ENCODE data around the gene PAPPA. TPM values are rescaled to one million over a fixed set of nuclear protein-coding genes. Genes with fewer than 3 reads are reported as not detected.

The PAPPA gene
- total RNA-seq, 1 experiment from 2014 or later: 0.21 TPM

DNA sequence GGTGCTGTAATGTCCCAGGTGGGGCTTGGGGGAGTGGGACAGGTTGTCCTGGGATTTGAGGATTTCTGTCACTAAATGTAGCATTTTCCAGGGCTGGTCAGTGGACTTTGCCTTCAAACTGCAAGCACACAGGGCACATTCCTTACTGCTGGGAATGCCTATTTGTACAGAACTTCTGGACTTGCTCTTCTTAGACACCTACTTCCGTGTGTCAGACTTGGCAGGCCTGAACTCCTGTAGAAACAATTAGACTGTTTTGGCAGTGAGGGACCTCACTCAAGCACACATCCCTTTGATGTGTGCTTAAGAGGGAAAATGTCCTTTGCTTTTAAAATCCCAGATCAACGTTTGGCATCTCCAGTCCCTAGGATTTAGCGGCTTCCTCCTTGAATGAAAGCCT, 192.2 kb downstream of the PAPPA start:
- no peaks in the 10 kb centered on the region for H3K36me3 ChIP-seq (replicated peaks; ENCODE audit: control insufficient read depth, insufficient read depth, low read length)
- no peak for DNase-seq
- H3K4me3 ChIP-seq (ENCODE audit: insufficient read depth, low read depth, low read length): no peak overlapping the region
- peaks cover 3% of the 10 kb centered on the region; the same call in 1 of the 2 replicates for H3K27me3 ChIP-seq (ENCODE audit: control insufficient read depth, insufficient read depth, low read length)

DNA sequence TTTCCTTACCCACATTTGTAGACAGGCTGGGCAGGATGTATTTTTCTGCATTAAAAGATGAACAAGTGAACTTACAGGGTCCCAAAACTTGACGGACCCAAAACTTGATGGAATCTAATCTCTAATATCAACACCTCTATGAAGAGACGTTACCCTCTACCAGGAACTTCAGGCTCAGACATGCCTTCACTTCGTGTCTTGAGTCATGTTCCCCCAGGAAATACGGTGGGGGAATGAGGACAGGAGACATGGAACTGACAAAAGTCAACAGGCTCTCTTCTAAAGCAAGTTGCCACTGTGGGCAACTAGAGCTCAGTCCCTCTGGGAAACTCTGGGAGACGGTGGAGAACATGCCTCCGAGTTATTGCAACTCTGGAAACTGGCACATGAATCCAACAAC, 196.1 kb downstream of the PAPPA start:
- no peaks in the 10 kb centered on the region for H3K36me3 ChIP-seq (replicated peaks; ENCODE audit: control insufficient read depth, insufficient read depth, low read length)

DNA sequence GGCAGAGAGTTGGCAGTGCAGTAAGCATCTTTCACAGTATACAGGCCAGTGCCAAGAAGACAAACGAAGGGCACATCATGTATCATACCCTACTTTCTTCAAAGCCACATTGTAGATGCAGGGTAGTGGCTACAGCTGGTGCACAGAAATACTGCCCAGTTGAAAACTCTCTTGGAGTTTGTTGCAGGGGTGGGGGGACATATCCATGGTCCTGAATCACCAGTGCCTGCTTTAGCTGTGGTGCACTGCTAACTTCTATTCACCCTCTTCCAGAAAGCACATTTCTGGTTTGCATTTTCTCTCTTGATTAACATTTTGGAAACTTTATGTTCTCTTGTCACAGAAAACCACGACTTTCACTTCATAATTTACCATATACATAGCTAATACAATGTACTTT, 196.6 kb downstream of the PAPPA start:
- DNase-seq: no peak
- no peak overlapping the region for H3K4me3 ChIP-seq (ENCODE audit: insufficient read depth, low read depth, low read length)
- no peaks in the 10 kb centered on the region for H3K36me3 ChIP-seq (replicated peaks; ENCODE audit: control insufficient read depth, insufficient read depth, low read length)
- no peaks in the 10 kb centered on the region; the same call in 1 of the 2 replicates for H3K27me3 ChIP-seq (ENCODE audit: control insufficient read depth, insufficient read depth, low read length)

More for the DNA sequence above, 196.1 kb downstream of the PAPPA start:
- H3K4me3 ChIP-seq (ENCODE audit: insufficient read depth, low read depth, low read length): no peak overlapping the region
- no peaks in the 10 kb centered on the region; the same call in 1 of the 2 replicates for H3K27me3 ChIP-seq (ENCODE audit: control insufficient read depth, insufficient read depth, low read length)
- DNase-seq: no peak

DNA sequence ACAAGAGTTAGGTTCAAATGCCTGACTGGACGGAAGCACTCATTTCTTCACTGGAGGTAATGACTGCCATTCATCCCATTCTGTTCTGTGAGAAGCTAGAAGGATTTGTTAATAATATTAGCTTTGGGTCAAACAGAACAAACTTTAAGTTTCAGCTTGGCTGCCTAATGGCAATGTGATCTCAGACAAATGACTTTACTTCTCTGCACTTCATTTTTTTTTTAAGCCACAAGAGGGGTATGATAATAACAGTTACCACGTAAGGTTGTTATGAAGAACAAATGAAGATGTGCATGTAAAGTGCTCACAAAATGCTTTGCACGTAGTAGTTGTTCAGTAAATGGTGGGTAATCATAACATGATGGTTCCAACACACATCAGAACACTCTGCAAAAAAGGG, 199.4 kb downstream of the PAPPA start:
- Histone ChIP-seq H3K36me3 (replicated peaks; ENCODE audit: control insufficient read depth, insufficient read depth, low read length) (no peaks in the 10 kb centered on the region), H3K27me3 (ENCODE audit: control insufficient read depth, insufficient read depth, low read length) (no peaks in the 10 kb centered on the region; the same call in 1 of the 2 replicates), H3K4me3 (ENCODE audit: insufficient read depth, low read depth, low read length) (no peak overlapping the region)
- DNase-seq: no peak

DNA sequence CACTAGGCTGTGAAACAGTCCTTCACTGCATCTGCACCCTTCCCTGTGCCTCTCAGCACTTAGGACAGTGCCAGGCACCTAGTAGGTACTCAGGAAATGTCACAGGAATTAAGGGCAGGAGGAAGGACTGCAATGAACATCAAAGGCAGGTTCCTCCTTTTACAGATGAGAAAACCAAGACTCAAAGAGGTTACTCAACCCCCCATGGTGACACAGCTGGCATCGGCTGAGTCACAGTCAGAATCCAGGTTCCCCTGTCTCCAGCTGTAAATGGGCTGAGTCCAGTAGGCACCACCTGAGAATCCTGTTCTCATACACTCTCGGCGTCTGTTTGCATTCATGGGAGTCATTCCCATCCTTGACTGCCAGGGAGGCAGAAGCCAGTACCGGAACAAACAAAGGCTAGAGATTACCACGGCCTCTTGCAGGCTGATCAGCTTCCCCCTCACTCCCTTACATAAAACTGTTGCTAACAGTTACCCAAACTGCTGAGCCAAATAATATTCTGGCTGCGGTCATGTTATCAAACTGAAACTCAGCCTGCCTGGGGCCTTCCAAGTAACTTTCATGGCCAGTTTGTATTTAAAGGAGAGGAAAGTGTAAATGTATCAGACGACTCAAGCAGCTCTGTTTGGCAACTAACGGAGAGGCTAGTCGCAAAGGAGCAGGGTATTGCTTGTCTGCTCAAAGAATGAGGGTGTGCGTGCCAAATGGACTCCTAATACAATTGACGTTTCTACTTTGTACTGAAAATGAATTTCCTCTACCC, 201.7 kb downstream of the PAPPA start:
- DNase-seq: no peak

DNA sequence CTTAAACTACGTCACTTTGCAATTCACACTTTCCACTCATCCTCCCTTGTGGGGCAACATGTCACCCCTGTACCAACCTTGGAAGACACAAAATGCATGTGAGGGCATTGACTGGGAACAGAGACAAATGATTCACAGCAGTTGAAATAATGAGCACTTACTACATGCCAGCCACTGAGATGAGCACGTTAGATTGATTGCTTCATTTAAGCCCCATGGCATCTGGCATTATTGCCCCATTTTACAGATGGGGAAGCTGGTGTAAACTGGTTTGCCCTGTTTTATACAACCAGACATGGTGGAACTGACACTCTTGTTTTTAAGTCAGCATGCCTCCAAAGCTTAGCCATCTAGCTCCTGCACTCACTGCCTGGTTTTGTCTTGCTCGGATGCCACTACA, 204.7 kb downstream of the PAPPA start:
- no peak for DNase-seq
- Histone ChIP-seq H3K4me3 (ENCODE audit: insufficient read depth, low read depth, low read length) (no peak overlapping the region), H3K27me3 (ENCODE audit: control insufficient read depth, insufficient read depth, low read length) (no peaks in the 10 kb centered on the region), H3K36me3 (replicated peaks; ENCODE audit: control insufficient read depth, insufficient read depth, low read length) (no peaks in the 10 kb centered on the region)

More for the DNA sequence above, 201.7 kb downstream of the PAPPA start:
- H3K27me3 ChIP-seq (ENCODE audit: control insufficient read depth, insufficient read depth, low read length): no peaks in the 10 kb centered on the region
- no peak overlapping the region for H3K4me3 ChIP-seq (ENCODE audit: insufficient read depth, low read depth, low read length)
- H3K36me3 ChIP-seq (replicated peaks; ENCODE audit: control insufficient read depth, insufficient read depth, low read length): no peaks in the 10 kb centered on the region

DNA sequence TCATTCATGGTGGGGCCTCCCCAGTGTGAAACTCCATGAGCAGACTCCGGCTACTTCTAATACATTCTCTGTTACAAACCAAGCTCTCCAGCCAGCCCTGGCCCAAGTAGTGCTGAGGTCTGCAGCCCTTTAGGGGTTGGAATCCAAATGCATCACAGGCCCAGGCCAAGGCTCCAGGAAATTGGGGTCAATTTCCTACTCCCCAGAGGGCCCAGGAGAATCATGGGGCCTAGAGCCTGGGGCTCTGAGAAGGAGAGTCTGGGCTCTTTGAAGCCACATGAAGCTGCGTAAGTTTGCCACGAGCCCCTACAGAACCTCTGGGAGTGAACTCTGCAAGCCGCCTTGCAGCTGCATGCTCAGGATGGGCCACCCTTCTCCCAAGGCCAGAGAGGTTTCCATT, 206.4 kb downstream of the PAPPA start:
- no peak for DNase-seq
- Histone ChIP-seq H3K27me3 (ENCODE audit: control insufficient read depth, insufficient read depth, low read length) (no peaks in the 10 kb centered on the region), H3K4me3 (ENCODE audit: insufficient read depth, low read depth, low read length) (no peak overlapping the region), H3K36me3 (replicated peaks; ENCODE audit: control insufficient read depth, insufficient read depth, low read length) (no peaks in the 10 kb centered on the region)

DNA sequence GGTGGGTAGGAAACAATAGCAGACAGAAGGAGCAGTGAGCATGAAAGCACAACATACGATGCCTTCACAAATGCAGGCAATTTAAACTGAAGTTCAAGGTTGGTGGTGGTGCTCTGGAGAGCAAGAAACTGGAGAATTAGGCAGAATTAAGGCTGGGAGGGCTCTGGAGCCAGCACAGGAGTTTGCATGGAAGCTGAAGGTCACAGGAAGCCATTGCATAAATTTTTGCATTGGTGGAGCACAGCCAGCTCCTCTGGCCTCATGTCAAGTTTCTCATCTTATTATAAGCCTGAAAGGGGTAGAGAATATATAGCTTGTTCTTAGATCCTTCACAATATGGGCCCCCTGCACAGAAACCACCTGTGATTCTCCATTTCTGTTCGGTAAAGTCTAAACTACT, 207.4 kb downstream of the PAPPA start:
- DNase-seq: no peak
- Histone ChIP-seq H3K36me3 (replicated peaks; ENCODE audit: control insufficient read depth, insufficient read depth, low read length) (no peaks in the 10 kb centered on the region), H3K27me3 (ENCODE audit: control insufficient read depth, insufficient read depth, low read length) (no peaks in the 10 kb centered on the region), H3K4me3 (ENCODE audit: insufficient read depth, low read depth, low read length) (no peak overlapping the region)

DNA sequence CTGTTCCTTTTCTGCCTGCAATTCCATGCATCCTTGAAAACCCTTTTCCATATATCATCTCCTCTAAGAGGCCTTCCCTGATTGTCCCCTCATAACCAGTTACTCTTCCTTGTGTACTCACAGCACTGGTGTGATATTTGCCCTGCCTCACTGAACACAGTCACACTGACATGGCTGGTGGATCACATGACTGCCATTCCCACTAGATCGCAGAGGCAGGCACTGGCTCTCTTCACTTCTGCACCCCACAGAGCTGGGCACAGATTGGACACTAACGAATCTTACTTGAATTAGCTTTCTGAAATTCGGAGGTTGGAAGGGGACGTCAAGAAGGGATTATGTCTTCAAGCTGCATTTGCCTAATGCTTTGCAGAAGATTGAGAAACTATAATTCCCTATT, 208.0 kb downstream of the PAPPA start:
- H3K4me3 ChIP-seq (ENCODE audit: insufficient read depth, low read depth, low read length): no peak overlapping the region
- H3K36me3 ChIP-seq (replicated peaks; ENCODE audit: control insufficient read depth, insufficient read depth, low read length): no peaks in the 10 kb centered on the region
- no peak for DNase-seq
- H3K27me3 ChIP-seq (ENCODE audit: control insufficient read depth, insufficient read depth, low read length): no peaks in the 10 kb centered on the region

DNA sequence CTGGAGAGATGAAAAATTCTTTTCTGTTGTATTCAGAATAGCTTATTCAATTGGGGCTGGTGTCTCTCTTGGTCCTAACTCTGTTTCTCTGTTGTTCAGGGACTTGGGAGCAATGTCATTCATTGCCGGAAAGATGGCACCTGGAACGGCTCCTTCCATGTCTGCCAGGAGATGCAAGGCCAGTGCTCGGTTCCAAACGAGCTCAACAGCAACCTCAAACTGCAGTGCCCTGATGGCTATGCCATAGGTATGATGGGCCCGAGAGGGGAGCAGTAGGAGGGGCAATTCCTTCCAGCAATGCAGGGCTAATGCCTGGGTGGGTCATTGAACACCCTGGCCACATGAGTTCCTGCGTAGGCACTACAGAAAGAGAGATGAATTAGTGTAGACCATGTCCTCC, 208.9 kb downstream of the PAPPA start:
- H3K4me3 ChIP-seq (ENCODE audit: insufficient read depth, low read depth, low read length): no peak overlapping the region
- no peaks in the 10 kb centered on the region for H3K27me3 ChIP-seq (ENCODE audit: control insufficient read depth, insufficient read depth, low read length)
- DNase-seq: no peak
- H3K36me3 ChIP-seq (replicated peaks; ENCODE audit: control insufficient read depth, insufficient read depth, low read length): no peaks in the 10 kb centered on the region

DNA sequence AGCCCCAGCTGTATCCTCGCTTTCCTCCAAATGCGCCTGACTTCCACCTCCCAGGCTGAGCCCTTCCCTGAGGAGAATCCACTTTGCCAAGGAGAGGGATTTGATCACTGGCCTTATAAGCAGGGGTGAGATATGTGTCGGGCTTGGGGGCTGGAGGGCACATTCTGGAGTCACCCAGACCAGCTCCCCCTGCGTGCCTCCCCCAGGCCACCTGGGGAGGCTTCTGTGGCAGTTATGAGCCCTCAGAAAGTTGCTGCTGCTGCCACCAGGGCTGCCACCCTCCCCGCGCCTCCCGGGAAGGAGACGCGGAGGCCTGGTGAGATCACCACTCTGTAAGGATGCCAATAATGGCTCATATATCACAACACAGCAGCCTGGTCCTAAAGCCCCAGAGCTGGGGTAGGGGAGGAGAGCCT, 211.5 kb downstream of the PAPPA start:
- no peaks in the 10 kb centered on the region for H3K27me3 ChIP-seq (ENCODE audit: control insufficient read depth, insufficient read depth, low read length)
- peak; percentile 64 for DNase-seq
- no peaks in the 10 kb centered on the region for H3K36me3 ChIP-seq (replicated peaks; ENCODE audit: control insufficient read depth, insufficient read depth, low read length)
- H3K4me3 ChIP-seq (ENCODE audit: insufficient read depth, low read depth, low read length): no peak overlapping the region

DNA sequence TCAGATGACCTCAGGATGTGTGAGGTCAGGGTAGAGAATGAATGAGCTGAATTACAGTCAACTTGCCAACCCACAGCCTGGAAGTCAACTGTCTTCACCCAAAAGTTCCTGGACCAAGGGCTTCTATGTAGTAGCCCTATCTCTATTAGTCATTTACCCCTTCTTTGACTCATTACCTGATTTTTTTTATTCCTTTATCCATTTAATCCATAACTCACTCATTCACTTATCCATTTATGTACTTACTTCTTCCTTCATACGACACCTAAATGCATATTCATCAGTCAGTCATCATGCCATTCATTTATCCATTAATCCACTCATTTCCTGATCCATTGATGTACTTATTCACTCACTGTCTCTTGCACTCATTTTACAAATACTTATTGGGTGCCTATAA, 212.7 kb downstream of the PAPPA start:
- H3K4me3 ChIP-seq (ENCODE audit: insufficient read depth, low read depth, low read length): no peak overlapping the region
- no peak for DNase-seq
- no peaks in the 10 kb centered on the region for H3K27me3 ChIP-seq (ENCODE audit: control insufficient read depth, insufficient read depth, low read length)
- H3K36me3 ChIP-seq (replicated peaks; ENCODE audit: control insufficient read depth, insufficient read depth, low read length): no peaks in the 10 kb centered on the region

DNA sequence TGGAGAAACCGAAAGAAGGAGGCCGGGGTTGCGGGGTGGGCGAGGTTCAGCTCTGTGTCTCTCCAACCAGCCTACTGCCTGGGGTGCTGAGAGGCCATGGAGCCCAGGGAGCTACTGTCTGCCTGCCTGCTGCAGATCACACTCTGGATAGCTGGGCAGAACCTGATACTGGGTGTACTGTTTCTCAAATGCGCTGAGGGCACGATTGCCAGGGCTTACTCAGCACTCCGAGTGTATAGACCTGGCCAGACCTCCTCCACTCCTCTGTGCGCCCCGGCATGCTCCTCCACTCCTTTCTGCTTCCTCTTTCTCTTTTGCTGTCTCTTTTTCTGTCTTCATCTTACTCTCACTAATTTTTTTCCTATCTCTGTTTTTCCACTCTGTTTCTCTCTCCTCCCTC, 215.1 kb downstream of the PAPPA start:
- Histone ChIP-seq H3K27me3 (ENCODE audit: control insufficient read depth, insufficient read depth, low read length) (no peaks in the 10 kb centered on the region), H3K36me3 (replicated peaks; ENCODE audit: control insufficient read depth, insufficient read depth, low read length) (no peaks in the 10 kb centered on the region), H3K4me3 (ENCODE audit: insufficient read depth, low read depth, low read length) (no peak overlapping the region)
- DNase-seq: no peak

DNA sequence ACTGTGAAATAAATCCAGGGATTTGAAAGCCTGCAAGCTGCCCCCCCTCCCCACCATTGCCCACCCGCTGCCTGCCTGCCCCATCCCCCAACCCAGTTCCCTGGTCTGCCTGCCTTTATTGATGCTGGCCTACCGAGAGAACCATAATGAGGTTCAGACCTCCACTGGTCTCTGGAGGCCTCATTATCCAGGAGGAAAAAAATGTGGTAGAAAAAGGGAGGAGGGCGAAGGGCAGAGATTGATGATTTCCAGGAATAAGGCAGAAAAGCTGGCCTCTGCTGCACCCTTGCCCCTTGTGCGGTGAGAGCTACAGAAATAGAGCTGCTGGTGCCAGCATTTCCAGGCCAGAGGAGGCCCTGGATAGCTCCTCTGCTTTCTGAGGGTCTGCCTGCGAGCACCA, 216.1 kb downstream of the PAPPA start:
- Histone ChIP-seq H3K27me3 (ENCODE audit: control insufficient read depth, insufficient read depth, low read length) (no peaks in the 10 kb centered on the region), H3K4me3 (ENCODE audit: insufficient read depth, low read depth, low read length) (no peak overlapping the region), H3K36me3 (replicated peaks; ENCODE audit: control insufficient read depth, insufficient read depth, low read length) (no peaks in the 10 kb centered on the region)
- DNase-seq: no peak

DNA sequence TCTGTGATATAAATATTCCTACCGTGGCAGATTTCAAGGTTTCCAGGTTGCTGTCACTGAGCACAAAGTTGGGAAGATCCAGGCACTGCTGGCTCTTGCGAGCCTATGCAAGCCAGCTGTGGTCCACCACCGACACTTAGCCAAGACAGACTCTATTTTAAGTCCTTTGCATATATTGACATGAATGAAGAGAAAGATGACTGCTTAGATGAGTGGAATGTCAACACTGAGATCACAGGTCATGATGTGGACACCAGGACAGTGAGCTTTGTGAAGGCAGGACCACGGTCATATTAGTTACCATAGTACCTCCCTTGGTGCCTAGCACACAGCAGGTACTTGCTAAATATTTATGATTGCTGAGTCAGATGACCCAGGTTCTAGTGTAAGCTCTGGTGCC, 217.0 kb downstream of the PAPPA start:
- no peaks in the 10 kb centered on the region for H3K27me3 ChIP-seq (ENCODE audit: control insufficient read depth, insufficient read depth, low read length)
- no peaks in the 10 kb centered on the region for H3K36me3 ChIP-seq (replicated peaks; ENCODE audit: control insufficient read depth, insufficient read depth, low read length)
- no peak for DNase-seq
- H3K4me3 ChIP-seq (ENCODE audit: insufficient read depth, low read depth, low read length): no peak overlapping the region
